Adrenal gland (tissue), 5 donors: ENCODE results near the gene THSD7B.

ENCODE experiments used
- POLR2A ChIP-seq, 2 donors: fragments of 450-650 bp; IDR thresholded peaks; one replicate each; pipeline ENCODE4 v1.6.1; 2017; ENCODE audit warnings: antibody characterized with exemption in 2 of 2, mild to moderate bottlenecking in 2 of 2, moderate library complexity in 1 of 2
- TF ChIP-seq, protein P1 (sequence below), 6 experiments: fragments of 450-650 bp in 4 of 6; fragments of 200-600 bp in 2 of 6; sonication (generic) in 1 of 6; IDR thresholded peaks; 1 replicate in 5 of 6; 2 replicates in 1 of 6; pipeline versions ENCODE4 v1.5.1 to v1.8.0; 2016 to 2021; ENCODE audit warnings: antibody characterized with exemption in 6 of 6, mild to moderate bottlenecking in 2 of 6, moderate library complexity in 1 of 6
- donor health status: DM: no; HTN: no; CAD: no.

- TF ChIP-seq, protein P1, sequence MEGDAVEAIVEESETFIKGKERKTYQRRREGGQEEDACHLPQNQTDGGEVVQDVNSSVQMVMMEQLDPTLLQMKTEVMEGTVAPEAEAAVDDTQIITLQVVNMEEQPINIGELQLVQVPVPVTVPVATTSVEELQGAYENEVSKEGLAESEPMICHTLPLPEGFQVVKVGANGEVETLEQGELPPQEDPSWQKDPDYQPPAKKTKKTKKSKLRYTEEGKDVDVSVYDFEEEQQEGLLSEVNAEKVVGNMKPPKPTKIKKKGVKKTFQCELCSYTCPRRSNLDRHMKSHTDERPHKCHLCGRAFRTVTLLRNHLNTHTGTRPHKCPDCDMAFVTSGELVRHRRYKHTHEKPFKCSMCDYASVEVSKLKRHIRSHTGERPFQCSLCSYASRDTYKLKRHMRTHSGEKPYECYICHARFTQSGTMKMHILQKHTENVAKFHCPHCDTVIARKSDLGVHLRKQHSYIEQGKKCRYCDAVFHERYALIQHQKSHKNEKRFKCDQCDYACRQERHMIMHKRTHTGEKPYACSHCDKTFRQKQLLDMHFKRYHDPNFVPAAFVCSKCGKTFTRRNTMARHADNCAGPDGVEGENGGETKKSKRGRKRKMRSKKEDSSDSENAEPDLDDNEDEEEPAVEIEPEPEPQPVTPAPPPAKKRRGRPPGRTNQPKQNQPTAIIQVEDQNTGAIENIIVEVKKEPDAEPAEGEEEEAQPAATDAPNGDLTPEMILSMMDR (IDR thresholded peaks at IDR 0.05) = no peak
- TF ChIP-seq POLR2A (IDR thresholded peaks at IDR 0.05) = no peak
These were observed 413.6 kb downstream of the THSD7B start for GRCh38 chr2:137178951-137179377.
